Gastroesophageal sphincter (tissue), 3 donors: ENCODE measurements around the gene ARMS2.

Source experiments
- EP300 ChIP-seq: sonication (generic); formaldehyde crosslinking; IDR thresholded peaks from one replicate; pipeline ENCODE4 v1.6.1; 2017; ENCODE audit warnings: antibody characterized with exemption, mild to moderate bottlenecking
- POLR2A ChIP-seq, 2 donors: fragments of 450-650 bp; IDR thresholded peaks; one replicate each; pipeline ENCODE4 v1.6.1; 2017; ENCODE audit warnings: antibody characterized with exemption in 2 of 2, mild to moderate bottlenecking in 2 of 2, moderate library complexity in 1 of 2
- TF ChIP-seq, protein P1 (sequence below), 4 experiments: fragments of 200-600 bp in 2 of 4; fragments of 450-650 bp in 2 of 4; sonication (generic) in 1 of 4; IDR thresholded peaks; one replicate each; pipeline ENCODE4 v1.5.1; 2017 to 2019; ENCODE audit warnings: antibody characterized with exemption in 4 of 4, mild to moderate bottlenecking in 2 of 4, moderate library complexity in 2 of 4

DNA sequence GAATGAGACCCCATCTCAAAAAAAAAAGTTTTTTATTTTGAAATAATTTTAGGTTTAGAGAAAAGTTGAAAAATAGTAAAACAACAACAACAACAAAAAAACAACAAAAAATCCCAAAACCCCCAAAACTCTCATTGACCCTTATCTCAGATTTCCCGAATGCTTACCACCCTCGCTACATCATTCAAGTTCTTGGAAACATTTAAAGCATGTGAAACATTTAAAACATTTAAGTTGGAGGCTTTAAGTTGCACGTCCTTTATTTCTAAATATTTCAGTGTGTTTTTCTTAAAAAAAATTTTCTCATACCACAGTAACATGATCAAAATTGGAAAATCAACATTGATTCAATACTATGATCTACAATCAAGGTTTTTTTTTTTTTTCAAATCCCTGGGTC is 382 bp upstream of the ARMS2 start:
- TF ChIP-seq, protein P1, sequence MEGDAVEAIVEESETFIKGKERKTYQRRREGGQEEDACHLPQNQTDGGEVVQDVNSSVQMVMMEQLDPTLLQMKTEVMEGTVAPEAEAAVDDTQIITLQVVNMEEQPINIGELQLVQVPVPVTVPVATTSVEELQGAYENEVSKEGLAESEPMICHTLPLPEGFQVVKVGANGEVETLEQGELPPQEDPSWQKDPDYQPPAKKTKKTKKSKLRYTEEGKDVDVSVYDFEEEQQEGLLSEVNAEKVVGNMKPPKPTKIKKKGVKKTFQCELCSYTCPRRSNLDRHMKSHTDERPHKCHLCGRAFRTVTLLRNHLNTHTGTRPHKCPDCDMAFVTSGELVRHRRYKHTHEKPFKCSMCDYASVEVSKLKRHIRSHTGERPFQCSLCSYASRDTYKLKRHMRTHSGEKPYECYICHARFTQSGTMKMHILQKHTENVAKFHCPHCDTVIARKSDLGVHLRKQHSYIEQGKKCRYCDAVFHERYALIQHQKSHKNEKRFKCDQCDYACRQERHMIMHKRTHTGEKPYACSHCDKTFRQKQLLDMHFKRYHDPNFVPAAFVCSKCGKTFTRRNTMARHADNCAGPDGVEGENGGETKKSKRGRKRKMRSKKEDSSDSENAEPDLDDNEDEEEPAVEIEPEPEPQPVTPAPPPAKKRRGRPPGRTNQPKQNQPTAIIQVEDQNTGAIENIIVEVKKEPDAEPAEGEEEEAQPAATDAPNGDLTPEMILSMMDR (IDR thresholded peaks at IDR 0.05) = no peak
- TF ChIP-seq POLR2A (IDR thresholded peaks at IDR 0.05) (no peak), EP300 (no peak)
